GM19193 (cell line): ENCODE measurements around the gene CASP8.

Source experiments
- POLR2A ChIP-seq: IDR thresholded peaks from 4 replicates; pipeline ENCODE4 v1.6.1; 2011; ENCODE audit not compliant: insufficient read depth, insufficient read length; ENCODE audit errors: extremely low read depth

The CASP8 gene

DNA sequence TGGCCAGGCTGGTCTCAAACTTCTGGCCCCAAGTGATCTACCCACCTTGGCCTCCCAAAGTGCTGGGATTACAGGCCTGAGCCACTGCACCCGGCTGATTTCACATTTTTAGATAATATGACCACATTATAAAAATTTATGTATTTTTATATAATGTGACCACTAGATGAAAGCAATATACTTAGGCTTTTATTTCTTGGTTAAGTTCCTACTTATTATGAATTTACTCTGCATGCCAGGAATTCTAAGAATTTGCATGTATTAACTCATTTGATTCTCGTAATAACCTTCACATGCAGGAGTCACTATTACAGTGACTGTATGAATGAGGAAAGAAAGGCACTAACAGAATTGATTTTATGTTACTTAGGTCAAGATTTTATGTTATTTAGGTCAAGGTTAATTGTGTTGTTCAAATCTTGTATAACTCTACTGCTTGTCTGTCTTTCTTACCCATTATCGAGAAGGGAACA, 25.6 kb upstream of the CASP8 start:
- no peak for TF ChIP-seq POLR2A

GRCh38 chr2:201235860-201236811, 24.2 kb upstream of the CASP8 start:
- TF ChIP-seq POLR2A = no peak

DNA sequence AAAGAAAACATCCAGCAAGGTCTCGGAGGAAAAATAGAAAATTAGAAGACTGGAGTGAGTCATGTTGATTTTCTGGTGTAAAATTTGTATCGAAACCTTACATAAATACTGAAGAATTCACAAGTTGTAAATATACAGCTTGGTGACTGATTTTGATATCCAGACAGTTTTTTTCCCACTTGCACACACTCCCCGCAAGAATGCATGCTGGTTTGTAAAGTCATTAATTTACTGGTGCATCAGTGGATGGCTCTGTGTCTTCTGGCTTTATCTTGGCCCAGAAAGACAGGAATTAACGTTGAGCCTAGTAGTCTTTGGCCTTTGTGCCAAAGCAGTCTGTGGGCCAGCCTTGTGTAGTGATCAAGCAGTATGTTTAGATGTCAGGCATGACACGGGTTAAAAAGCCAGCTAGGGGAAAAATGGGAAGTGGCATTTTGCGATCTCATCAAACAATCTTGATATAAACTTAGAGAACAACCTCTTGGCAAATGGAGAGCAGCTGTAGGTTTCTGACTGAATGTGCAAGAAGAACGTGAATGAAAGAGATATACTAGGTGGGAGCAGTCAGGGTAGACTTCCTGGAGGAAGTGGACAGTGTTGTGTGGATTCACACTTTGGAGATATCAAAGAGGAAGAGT, 22.7 kb upstream of the CASP8 start:
- no peak for TF ChIP-seq POLR2A

DNA sequence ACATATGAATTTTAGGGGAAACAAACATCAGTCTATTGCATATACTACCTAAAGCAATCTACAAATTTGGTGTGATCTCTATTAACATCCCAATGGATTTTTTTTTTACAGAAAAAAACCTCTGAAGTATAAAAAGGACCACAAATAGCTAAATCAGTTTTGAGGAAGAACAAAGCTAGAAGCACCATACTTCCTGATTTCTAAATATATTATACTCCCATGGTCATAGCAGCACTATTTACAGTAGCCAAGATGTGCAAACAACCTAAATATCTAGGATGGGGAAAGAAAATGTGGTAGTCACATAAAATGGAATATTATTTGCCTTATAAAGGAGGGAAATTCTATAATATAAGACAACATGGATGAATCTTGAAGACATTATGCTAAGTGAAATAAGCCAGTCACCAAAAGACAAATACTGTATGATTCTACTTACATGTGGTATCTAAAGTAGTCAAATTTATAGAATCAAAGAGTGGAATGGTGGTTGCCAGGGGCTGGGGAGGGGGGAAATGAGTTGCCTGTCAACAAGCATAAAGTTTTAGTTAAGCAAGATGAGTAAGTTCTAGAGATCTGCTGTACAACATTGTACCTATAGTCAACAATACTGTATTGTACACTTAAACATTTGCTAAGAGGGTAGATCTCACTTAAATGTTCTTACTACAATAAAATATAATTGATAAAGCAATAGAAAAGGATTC, 17.6 kb upstream of the CASP8 start:
- no peak for TF ChIP-seq POLR2A

- no peak for TF ChIP-seq POLR2A
Measured at GRCh38 chr2:201244829-201245228, 15.5 kb upstream of the CASP8 start.

DNA sequence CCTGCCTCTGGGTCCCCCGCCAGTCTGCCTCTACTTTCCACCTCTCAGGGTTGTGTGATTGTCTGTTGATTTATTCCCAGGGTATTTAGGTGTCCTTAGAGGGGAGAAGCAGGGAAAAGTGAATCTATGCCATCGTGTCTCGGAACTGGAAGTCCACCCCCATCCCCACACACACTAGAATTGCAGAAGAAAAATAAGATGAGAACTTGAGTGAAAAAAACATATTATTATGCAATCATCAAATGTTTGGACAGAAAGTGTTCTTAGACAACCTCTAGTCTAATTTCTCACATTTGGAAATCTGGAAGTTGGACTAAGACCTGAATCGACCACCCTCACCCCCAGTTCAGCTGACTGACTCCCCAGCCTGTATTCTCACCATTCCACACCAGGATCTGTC, 14.1 kb upstream of the CASP8 start:
- no peak for TF ChIP-seq POLR2A

DNA sequence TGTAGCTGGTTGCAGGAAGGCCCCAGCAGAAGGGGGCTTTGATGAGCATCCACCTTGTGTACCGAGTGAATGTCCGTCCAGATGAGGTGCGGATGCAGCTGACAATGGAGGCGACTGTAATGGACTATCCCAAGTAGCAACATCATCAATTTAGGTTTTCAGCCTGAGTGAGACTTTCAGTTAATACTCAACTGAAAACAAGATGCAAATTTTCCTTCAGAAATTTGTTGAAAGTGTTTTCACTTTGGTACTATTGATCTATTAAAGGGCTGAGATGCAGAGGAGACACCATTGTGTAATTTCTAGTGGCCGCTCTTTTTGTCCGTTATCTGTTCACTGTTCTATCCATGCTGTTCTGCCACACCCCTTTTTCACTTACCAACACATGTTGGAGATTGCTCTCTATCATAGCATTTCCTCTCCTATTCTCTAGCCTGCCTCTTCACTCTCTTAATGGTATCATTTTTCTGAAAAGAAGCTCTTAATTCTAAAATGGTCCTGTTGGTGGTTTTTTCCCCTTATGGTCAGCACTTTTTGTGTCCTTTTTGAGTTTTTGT, 12.0 kb upstream of the CASP8 start:
- TF ChIP-seq POLR2A = no peak

GRCh38 chr2:201249889-201250288, 10.4 kb upstream of the CASP8 start:
- TF ChIP-seq POLR2A = no peak

GRCh38 chr2:201250741-201251140, 9.6 kb upstream of the CASP8 start:
- no peak for TF ChIP-seq POLR2A

GRCh38 chr2:201254081-201254730, 6.1 kb upstream of the CASP8 start:
- no peak for TF ChIP-seq POLR2A

- no peak for TF ChIP-seq POLR2A
Measured at GRCh38 chr2:201255408-201256033, 4.8 kb upstream of the CASP8 start.

GRCh38 chr2:201256082-201256481, 4.3 kb upstream of the CASP8 start:
- TF ChIP-seq POLR2A = no peak

DNA sequence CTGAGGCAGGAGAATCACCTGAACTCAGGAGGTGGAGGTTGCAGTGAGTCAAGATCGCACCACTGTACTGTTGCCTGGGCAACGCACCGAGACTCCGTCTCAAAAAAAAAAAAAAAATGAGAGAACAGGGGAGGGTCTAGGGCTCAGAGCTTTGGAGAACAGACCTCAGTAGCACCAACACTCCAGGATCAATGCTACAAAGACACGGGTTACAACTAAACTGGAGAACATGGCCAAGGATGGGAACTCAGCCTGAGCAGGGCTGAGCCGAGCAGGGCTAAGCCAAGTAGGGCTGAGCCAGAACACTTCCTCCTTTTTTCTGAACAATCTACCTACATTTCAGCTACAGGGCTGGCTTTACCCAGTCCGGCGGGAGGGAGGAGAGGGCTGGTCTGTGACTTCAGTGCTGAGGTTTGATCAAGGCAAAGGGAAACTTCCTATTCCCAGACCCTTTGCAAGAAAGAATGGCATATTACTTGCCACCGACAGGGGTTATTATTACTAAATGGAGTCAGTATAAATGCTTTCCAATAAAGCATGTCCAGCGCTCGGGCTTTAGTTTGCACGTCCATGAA, 2.9 kb upstream of the CASP8 start:
- TF ChIP-seq POLR2A = peak; percentile 31
